Ascending aorta (tissue), 2 donors: Measurements from ENCODE around the gene ARSJ. TPM values are rescaled to one million over a fixed set of nuclear protein-coding genes. Genes with fewer than 3 reads are reported as not detected.
"Not testable (repeated sequence)": the region's sequence is repeated elsewhere in the genome, so short reads cannot be mapped to it uniquely, and the experiment has no call there.

Source experiments
- DNase-seq, 2 donors: peaks; one replicate each; pipeline ENCODE4 v3.0.0-alpha.2; 2019; ENCODE audit warnings: low spot score in 2 of 2
- H3K27ac ChIP-seq, 2 donors: fragments of 200-600 bp; sonication (generic); one replicate each; pipeline ENCODE4 v1.5.1; 2016 to 2017; ENCODE audit warnings: mild to moderate bottlenecking in 1 of 2
- H3K27me3 ChIP-seq: fragments of 200-600 bp; sonication (generic); one replicate; pipeline ENCODE4 v1.5.1; 2017
- H3K36me3 ChIP-seq, 2 donors: fragments of 200-600 bp; sonication (generic); one replicate each; pipeline ENCODE4 v1.5.1; 2016
- H3K4me1 ChIP-seq, 2 donors: fragments of 200-600 bp; sonication (generic); one replicate each; pipeline ENCODE4 v1.5.1; 2016 to 2017; ENCODE audit warnings: mild to moderate bottlenecking in 1 of 2
- H3K4me3 ChIP-seq, 2 donors: fragments of 200-600 bp; sonication (generic); one replicate each; pipeline ENCODE4 v1.5.1; 2016 to 2017; ENCODE audit warnings: mild to moderate bottlenecking in 1 of 2
- H3K9me3 ChIP-seq, 2 donors: fragments of 200-600 bp; sonication (generic); one replicate each; pipeline ENCODE4 v1.5.1; 2016
- CTCF ChIP-seq, 3 experiments: fragments of 200-600 bp in 2 of 3; fragments of 450-650 bp in 1 of 3; sonication (generic) in 2 of 3; IDR thresholded peaks; one replicate each; pipeline ENCODE4 v1.5.1; 2016 to 2019; ENCODE audit warnings: antibody characterized with exemption in 3 of 3, mild to moderate bottlenecking in 1 of 3, moderate library complexity in 1 of 3
- intact Hi-C: fragments of 100-400 bp; cut with DNase I; formaldehyde crosslinking; loops from one replicate; pipeline ENCODE4 v1.15.1; 2023
- total RNA-seq: library from RNA; depleted of rRNA; stranded (reverse); fragments of >200 nt; gene quantifications from one replicate; pipeline ENCODE4 v1.1.0, GENCODE V29; 2016

ARSJ gene
- total RNA-seq, 1 donor from 2014 or later = 14.6 TPM

GRCh38 chr4:113950207-113950606 lies 29.2 kb downstream of the ARSJ start:
- Histone ChIP-seq H3K4me1 (peaks cover 0 to 11% of the 10 kb centered on the region in 2 donors), H3K9me3 (no peaks in the 10 kb centered on the region), H3K27me3 (no peaks in the 10 kb centered on the region), H3K27ac (peak overlapping the region in 1 of 2 donors; percentile 56), H3K4me3 (no peak overlapping the region), H3K36me3 (no peaks in the 10 kb centered on the region)
- no peak for DNase-seq
- TF ChIP-seq CTCF (IDR thresholded peaks at IDR 0.05) = no peak
- intact Hi-C loops = loop anchor here (5.0 kb wide), 2 partner anchors 122 to 427 kb away; no protein-coding TSS in a partner anchor

- H3K27ac ChIP-seq = no peak overlapping the region
- intact Hi-C loops = no loop called here
- H3K27me3 ChIP-seq = no peaks in the 10 kb centered on the region
- DNase-seq = no peak
- no peak for TF ChIP-seq CTCF (IDR thresholded peaks at IDR 0.05)
- peaks cover 0 to 18% of the 10 kb centered on the region in 2 donors for H3K4me1 ChIP-seq
- no peaks in the 10 kb centered on the region for H3K9me3 ChIP-seq
- no peaks in the 10 kb centered on the region for H3K36me3 ChIP-seq
- no peak overlapping the region for H3K4me3 ChIP-seq
Observed at GRCh38 chr4:113947484-113947883, 32.0 kb downstream of the ARSJ start.

GRCh38 chr4:113945906-113946305 lies 33.5 kb downstream of the ARSJ start:
- TF ChIP-seq CTCF (IDR thresholded peaks at IDR 0.05) = no peak
- Histone ChIP-seq H3K36me3 (no peaks in the 10 kb centered on the region), H3K27ac (peak overlapping the region in 1 of 2 donors; percentile 32), H3K4me1 (peaks cover 0 to 13% of the 10 kb centered on the region in 2 donors), H3K27me3 (no peaks in the 10 kb centered on the region), H3K9me3 (no peaks in the 10 kb centered on the region), H3K4me3 (no peak overlapping the region)
- DNase-seq = no peak
- intact Hi-C loops = no loop called here

- no peaks in the 10 kb centered on the region for H3K27me3 ChIP-seq
- H3K9me3 ChIP-seq = no peaks in the 10 kb centered on the region
- no peak for DNase-seq
- H3K36me3 ChIP-seq = no peaks in the 10 kb centered on the region
- H3K4me3 ChIP-seq = no peak overlapping the region
- no peak overlapping the region for H3K27ac ChIP-seq
- TF ChIP-seq CTCF (IDR thresholded peaks at IDR 0.05) = no peak
- intact Hi-C loops = no loop called here
- peaks cover 0 to 13% of the 10 kb centered on the region in 2 donors for H3K4me1 ChIP-seq
Observed at GRCh38 chr4:113943863-113944262, 35.6 kb downstream of the ARSJ start.

GRCh38 chr4:113943085-113943484 lies 36.4 kb downstream of the ARSJ start:
- Histone ChIP-seq H3K36me3 (no peaks in the 10 kb centered on the region), H3K27ac (no peak overlapping the region), H3K4me3 (no peak overlapping the region), H3K9me3 (no peaks in the 10 kb centered on the region), H3K4me1 (peaks cover 0 to 13% of the 10 kb centered on the region in 2 donors), H3K27me3 (no peaks in the 10 kb centered on the region)
- no peak for TF ChIP-seq CTCF (IDR thresholded peaks at IDR 0.05)
- intact Hi-C loops = no loop called here
- DNase-seq = no peak

- DNase-seq = no peak
- Histone ChIP-seq H3K9me3 (no peaks in the 10 kb centered on the region), H3K4me3 (no peak overlapping the region), H3K4me1 (peaks cover 0 to 13% of the 10 kb centered on the region in 2 donors), H3K27me3 (no peaks in the 10 kb centered on the region), H3K27ac (no peak overlapping the region), H3K36me3 (no peaks in the 10 kb centered on the region)
- TF ChIP-seq CTCF (IDR thresholded peaks at IDR 0.05) = no peak
- intact Hi-C loops = no loop called here
Observed at GRCh38 chr4:113941836-113942235, 37.6 kb downstream of the ARSJ start.

- H3K9me3 ChIP-seq, H3K36me3 ChIP-seq, H3K27ac ChIP-seq, H3K4me1 ChIP-seq, H3K27me3 ChIP-seq, intact Hi-C loops, H3K4me3 ChIP-seq, DNase-seq: not testable (repeated sequence)
Observed at GRCh38 chr4:113940103-113940502, 39.3 kb downstream of the ARSJ start.
